Measurements from ENCODE around the gene GPC5. TPM values are rescaled to one million over a fixed set of nuclear protein-coding genes. Genes with fewer than 3 reads are reported as not detected.
"Not testable (repeated sequence)": the region's sequence is repeated elsewhere in the genome, so short reads cannot be mapped to it uniquely, and the experiment has no call there.

GPC5 gene
- total and polyA plus RNA-seq, 2 donors (not counting 3 experiments of a cell fraction or from before 2014, with no cell fraction given): 0.59 to 0.97 TPM

DNA sequence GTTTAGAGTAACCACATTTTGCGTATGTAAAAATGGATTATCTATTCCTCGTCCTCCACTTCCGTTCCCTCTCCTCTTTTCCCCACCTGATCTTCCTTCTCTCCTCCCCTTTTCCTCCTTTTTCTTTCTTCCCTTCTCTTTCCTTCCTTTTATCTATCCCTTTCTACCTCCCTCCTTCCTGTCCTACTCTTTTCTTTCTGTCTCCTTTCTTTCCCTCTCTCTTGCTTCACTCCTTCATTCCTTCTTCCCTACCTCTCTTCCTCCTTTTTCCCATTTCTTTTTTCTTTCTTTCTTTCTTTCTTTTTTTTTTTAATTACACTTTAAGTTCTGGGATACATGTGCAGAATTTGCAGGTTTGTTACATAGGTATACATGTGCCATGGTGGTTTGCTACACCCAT lies 1139.7 kb downstream of the GPC5 start:
- Histone ChIP-seq H3K4me2 (ENCODE audit: insufficient read depth, low read length) (no peak overlapping the region), H3K4me3 (replicated peaks in 1 of 3; ENCODE audit: insufficient read depth in 1 of 3, low read depth in 1 of 3, low read length in 3 of 3) (no peak overlapping the region), H3K9me1 (replicated peaks; ENCODE audit: control insufficient read depth, extremely low read depth, insufficient read depth, low read length) (no peaks in the 10 kb centered on the region), H3K79me2 (ENCODE audit: control insufficient read depth, insufficient read depth, low read length) (no peaks in the 10 kb centered on the region), H4K20me1 (replicated peaks; ENCODE audit: control insufficient read depth, extremely low read depth, insufficient read depth, low read length) (no peaks in the 10 kb centered on the region), H3K4me1 (ENCODE audit: control insufficient read depth, extremely low read depth, insufficient read depth, low read length) (no peaks in the 10 kb centered on the region), H3K36me3 (ENCODE audit: control insufficient read depth in 2 of 2, extremely low read depth in 1 of 2, insufficient read depth in 2 of 2, low read length in 2 of 2) (no peaks in the 10 kb centered on the region), H3K27me3 (ENCODE audit: control insufficient read depth in 2 of 2, insufficient read depth in 2 of 2, low read length in 2 of 2) (no peaks in the 10 kb centered on the region), H3K9ac (replicated peaks; ENCODE audit: extremely low read depth, insufficient read depth, low read length) (no peak overlapping the region), H3K27ac (ENCODE audit: insufficient read depth, low read depth, low read length) (no peak overlapping the region), H3K9me3 (replicated peaks; ENCODE audit: control insufficient read depth, insufficient read depth, low read length) (no peaks in the 10 kb centered on the region), H2AFZ (ENCODE audit: low read depth, low read length) (no peak overlapping the region)
- dilution Hi-C loops (cut with MboI; ENCODE audit: extremely low pct_ligation_motif_present, low sequenced_read_pairs): no loop called here
- intact Hi-C loops (cut with micrococcal nuclease): no loop called here
- DNase-seq (ENCODE audit: low read depth, low spot score) (no peak), FAIRE-seq (no peak)
- POLR2A ChIA-PET: no interaction called here
- TF ChIP-seq JUN (IDR thresholded peaks at IDR 0.05; ENCODE audit: borderline replicate concordance, insufficient read depth, insufficient read length, low read depth): no peak
- TF ChIP-seq GATA2 (IDR thresholded peaks at IDR 0.05; ENCODE audit: insufficient read depth, insufficient read length, low read depth, low read length): no peak
- no peak for TF ChIP-seq MYC (IDR thresholded peaks at IDR 0.05; ENCODE audit: low read depth, low read length)
- no peak for TF ChIP-seq POLR2A (IDR thresholded peaks at IDR 0.05; ENCODE audit: low read depth, low read length)
- no peak for TF ChIP-seq EZH2 (IDR thresholded peaks at IDR 0.05; ENCODE audit: borderline replicate concordance, low read depth, low read length, severe bottlenecking)
- TF ChIP-seq, protein P1, sequence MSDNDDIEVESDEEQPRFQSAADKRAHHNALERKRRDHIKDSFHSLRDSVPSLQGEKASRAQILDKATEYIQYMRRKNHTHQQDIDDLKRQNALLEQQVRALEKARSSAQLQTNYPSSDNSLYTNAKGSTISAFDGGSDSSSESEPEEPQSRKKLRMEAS (IDR thresholded peaks at IDR 0.05; ENCODE audit: insufficient read depth, insufficient read length): no peak
- no peak for TF ChIP-seq POLR2AphosphoS5 (IDR thresholded peaks at IDR 0.05; ENCODE audit: insufficient read depth, low read depth, low read length)
- no peak for TF ChIP-seq FOS (IDR thresholded peaks at IDR 0.05; ENCODE audit: borderline replicate concordance, insufficient read depth, low read length)
- TF ChIP-seq, protein P2, sequence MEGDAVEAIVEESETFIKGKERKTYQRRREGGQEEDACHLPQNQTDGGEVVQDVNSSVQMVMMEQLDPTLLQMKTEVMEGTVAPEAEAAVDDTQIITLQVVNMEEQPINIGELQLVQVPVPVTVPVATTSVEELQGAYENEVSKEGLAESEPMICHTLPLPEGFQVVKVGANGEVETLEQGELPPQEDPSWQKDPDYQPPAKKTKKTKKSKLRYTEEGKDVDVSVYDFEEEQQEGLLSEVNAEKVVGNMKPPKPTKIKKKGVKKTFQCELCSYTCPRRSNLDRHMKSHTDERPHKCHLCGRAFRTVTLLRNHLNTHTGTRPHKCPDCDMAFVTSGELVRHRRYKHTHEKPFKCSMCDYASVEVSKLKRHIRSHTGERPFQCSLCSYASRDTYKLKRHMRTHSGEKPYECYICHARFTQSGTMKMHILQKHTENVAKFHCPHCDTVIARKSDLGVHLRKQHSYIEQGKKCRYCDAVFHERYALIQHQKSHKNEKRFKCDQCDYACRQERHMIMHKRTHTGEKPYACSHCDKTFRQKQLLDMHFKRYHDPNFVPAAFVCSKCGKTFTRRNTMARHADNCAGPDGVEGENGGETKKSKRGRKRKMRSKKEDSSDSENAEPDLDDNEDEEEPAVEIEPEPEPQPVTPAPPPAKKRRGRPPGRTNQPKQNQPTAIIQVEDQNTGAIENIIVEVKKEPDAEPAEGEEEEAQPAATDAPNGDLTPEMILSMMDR (IDR thresholded peaks at IDR 0.05; ENCODE audit: extremely low read depth in 1 of 2, insufficient read depth in 1 of 2, low read depth in 1 of 2, low read length in 2 of 2): no peak
- no TSS peak for BruUV-seq (replicated peaks)
- CTCF ChIA-PET: no interaction called here

DNA sequence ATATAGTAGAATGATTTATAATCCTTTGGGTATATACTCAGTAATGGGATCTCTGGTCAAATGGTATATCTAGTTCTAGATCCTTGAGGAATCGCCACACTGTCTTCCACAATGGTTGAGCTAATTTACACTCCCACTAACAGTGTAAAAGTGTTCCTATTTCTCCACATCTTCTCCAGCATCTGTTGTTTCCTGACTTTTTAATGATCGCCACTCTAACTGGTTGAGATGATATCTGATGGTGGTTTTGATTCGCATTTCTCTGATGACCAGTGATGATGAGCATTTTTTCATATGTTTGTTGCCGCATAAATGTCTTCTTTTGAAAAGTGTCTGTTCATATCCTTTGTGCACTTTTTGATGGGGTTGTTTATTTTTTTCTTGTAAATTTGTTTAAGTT lies 1140.7 kb downstream of the GPC5 start:
- H2AFZ ChIP-seq (ENCODE audit: low read depth, low read length); DNase-seq (ENCODE audit: low read depth, low spot score); H3K9me3 ChIP-seq (replicated peaks; ENCODE audit: control insufficient read depth, insufficient read depth, low read length); intact Hi-C loops (cut with micrococcal nuclease); H3K4me2 ChIP-seq (ENCODE audit: insufficient read depth, low read length); H3K4me3 ChIP-seq (replicated peaks in 1 of 3; ENCODE audit: insufficient read depth in 1 of 3, low read depth in 1 of 3, low read length in 3 of 3); H3K79me2 ChIP-seq (ENCODE audit: control insufficient read depth, insufficient read depth, low read length); POLR2A ChIA-PET; H3K9ac ChIP-seq (replicated peaks; ENCODE audit: extremely low read depth, insufficient read depth, low read length); H3K36me3 ChIP-seq (ENCODE audit: control insufficient read depth in 2 of 2, extremely low read depth in 1 of 2, insufficient read depth in 2 of 2, low read length in 2 of 2); H4K20me1 ChIP-seq (replicated peaks; ENCODE audit: control insufficient read depth, extremely low read depth, insufficient read depth, low read length); H3K4me1 ChIP-seq (ENCODE audit: control insufficient read depth, extremely low read depth, insufficient read depth, low read length); FAIRE-seq; dilution Hi-C loops (cut with MboI; ENCODE audit: extremely low pct_ligation_motif_present, low sequenced_read_pairs); H3K9me1 ChIP-seq (replicated peaks; ENCODE audit: control insufficient read depth, extremely low read depth, insufficient read depth, low read length); H3K27ac ChIP-seq (ENCODE audit: insufficient read depth, low read depth, low read length); CTCF ChIA-PET; BruUV-seq (replicated peaks); H3K27me3 ChIP-seq (ENCODE audit: control insufficient read depth in 2 of 2, insufficient read depth in 2 of 2, low read length in 2 of 2): not testable (repeated sequence)

All from endothelial cell of umbilical vein (primary cell).